GM23338 (cell line): ENCODE data around the gene ARPC4. TPM values are rescaled to one million over a fixed set of nuclear protein-coding genes. Genes with fewer than 3 reads are reported as not detected.

Source experiments
- ATAC-seq: fragments of 200-7000 bp; cut with Tn5 transposase; 3 replicates; pipeline ENCODE4 v1.9.1; 2020
- DNase-seq: peaks from one replicate; pipeline ENCODE4 v3.0.0-alpha.2; 2015; ENCODE audit warnings: low spot score
- H2AFZ ChIP-seq: fragments of 200-600 bp; sonication (generic); 2 replicates; pipeline ENCODE4 v1.8.0; 2016; ENCODE audit warnings: antibody characterized with exemption, mild to moderate bottlenecking, moderate library complexity
- H3F3A ChIP-seq: fragments of 200-600 bp; sonication (generic); replicated peaks from 2 replicates; pipeline ENCODE4 v1.8.0; 2017; ENCODE audit warnings: antibody characterized with exemption, mixed run types, low read depth
- H3K27ac ChIP-seq: fragments of 200-600 bp; sonication (generic); 2 replicates; pipeline ENCODE4 v1.6.1; 2016; ENCODE audit warnings: low read depth
- H3K27me3 ChIP-seq: fragments of 200-600 bp; sonication (generic); 2 replicates; pipeline ENCODE4 v1.8.0; 2016; ENCODE audit warnings: mild to moderate bottlenecking, mixed run types, moderate library complexity; ENCODE audit not compliant: insufficient read depth
- H3K36me3 ChIP-seq: fragments of 200-600 bp; sonication (generic); 2 replicates; pipeline ENCODE4 v1.8.0; 2016; ENCODE audit warnings: mild to moderate bottlenecking; ENCODE audit not compliant: insufficient read depth
- H3K4me1 ChIP-seq: fragments of 200-600 bp; sonication (generic); 2 replicates; pipeline ENCODE4 v1.8.0; 2016; ENCODE audit warnings: mild to moderate bottlenecking, moderate library complexity; ENCODE audit not compliant: insufficient read depth
- H3K4me2 ChIP-seq: fragments of 200-600 bp; sonication (generic); 2 replicates; pipeline ENCODE4 v1.7.1; 2017; ENCODE audit warnings: mixed run types
- H3K4me3 ChIP-seq: fragments of 200-600 bp; sonication (generic); 2 replicates; pipeline ENCODE4 v1.6.1; 2016; ENCODE audit warnings: mixed run types
- H3K79me2 ChIP-seq: fragments of 200-600 bp; sonication (generic); replicated peaks from 2 replicates; pipeline ENCODE4 v1.8.0; 2017; ENCODE audit warnings: mild to moderate bottlenecking; ENCODE audit not compliant: insufficient read depth
- H3K9me2 ChIP-seq: fragments of 200-600 bp; sonication (generic); 2 replicates; pipeline ENCODE4 v1.8.0; 2017; ENCODE audit not compliant: insufficient read depth
- H4K20me1 ChIP-seq: fragments of 200-600 bp; sonication (generic); replicated peaks from 2 replicates; pipeline ENCODE4 v1.8.0; 2017; ENCODE audit warnings: mild to moderate bottlenecking; ENCODE audit not compliant: insufficient read depth
- H3K27ac Mint-ChIP-seq: 2 replicates; pipeline ENCODE4 v1.8.0; 2020; ENCODE audit warnings: inconsistent platforms, mild to moderate bottlenecking, moderate library complexity, mixed read lengths
- H3K27me3 Mint-ChIP-seq: 3 replicates; pipeline ENCODE4 v1.8.0; 2022; ENCODE audit warnings: low read depth, mild to moderate bottlenecking, moderate library complexity, mixed read lengths, inconsistent platforms; ENCODE audit not compliant: insufficient read depth, poor library complexity
- H3K36me3 Mint-ChIP-seq: 3 replicates; pipeline ENCODE4 v1.8.0; 2021; ENCODE audit warnings: low read depth, mild to moderate bottlenecking, inconsistent platforms, moderate library complexity, mixed read lengths
- H3K4me1 Mint-ChIP-seq: 3 replicates; pipeline ENCODE4 v1.8.0; 2020; ENCODE audit warnings: mild to moderate bottlenecking, inconsistent platforms, mixed read lengths
- H3K4me3 Mint-ChIP-seq: 3 replicates; pipeline ENCODE4 v1.8.0; 2021; ENCODE audit warnings: moderate library complexity, mild to moderate bottlenecking, inconsistent platforms, mixed read lengths
- H3K9me3 Mint-ChIP-seq: 3 replicates; pipeline ENCODE4 v1.8.0; 2020; ENCODE audit warnings: moderate library complexity, mild to moderate bottlenecking, inconsistent platforms, mixed read lengths
- CREB1 ChIP-seq: fragments of 250-450 bp; sonication (Bioruptor Pico); IDR thresholded peaks from 2 replicates; pipeline ENCODE4 v1.5.0; 2020; ENCODE audit warnings: low read depth, mild to moderate bottlenecking, moderate library complexity
- CTCF ChIP-seq, 2 experiments: fragments of 200-600 bp in 1 of 2; sonication (generic) in 1 of 2; conservative IDR thresholded peaks; 2 replicates each; pipeline versions ENCODE4 v1.5.1 to v1.6.1; 2016 to 2017; ENCODE audit warnings: antibody characterized with exemption in 2 of 2, low read depth in 2 of 2, mild to moderate bottlenecking in 2 of 2, moderate library complexity in 1 of 2
- ETS1 ChIP-seq: IDR thresholded peaks from 2 replicates; pipeline ENCODE4 v1.6.1; 2016; ENCODE audit warnings: antibody characterized with exemption
- EZH2 ChIP-seq: fragments of 200-600 bp; sonication (generic); IDR thresholded peaks from one replicate; pipeline ENCODE4 v1.8.0; 2017; ENCODE audit warnings: antibody characterized with exemption, mild to moderate bottlenecking, low read depth; ENCODE audit not compliant: unreplicated experiment
- EZH2phosphoT487 ChIP-seq: fragments of 200-600 bp; sonication (generic); IDR thresholded peaks from one replicate; pipeline ENCODE4 v1.8.1; 2018; ENCODE audit warnings: antibody characterized with exemption; ENCODE audit not compliant: unreplicated experiment
- JUNB ChIP-seq: IDR thresholded peaks from one replicate; pipeline ENCODE4 v1.6.1; 2016; ENCODE audit warnings: antibody characterized with exemption; ENCODE audit not compliant: unreplicated experiment
- NANOG ChIP-seq: IDR thresholded peaks from 2 replicates; pipeline ENCODE4 v1.6.1; 2016; ENCODE audit warnings: antibody characterized with exemption, borderline replicate concordance
- POLR2AphosphoS5 ChIP-seq: IDR thresholded peaks from 2 replicates; pipeline ENCODE4 v1.6.1; 2016; ENCODE audit warnings: antibody characterized with exemption, low read depth
- REST ChIP-seq: IDR thresholded peaks from one replicate; pipeline ENCODE4 v1.6.1; 2018; ENCODE audit warnings: antibody characterized with exemption; ENCODE audit not compliant: unreplicated experiment
- STAT1 ChIP-seq: IDR thresholded peaks from one replicate; pipeline ENCODE4 v1.6.1; 2016; ENCODE audit warnings: antibody characterized with exemption; ENCODE audit not compliant: unreplicated experiment
- ZNF114 ChIP-seq: fragments of 250-450 bp; sonication (Bioruptor Pico); IDR thresholded peaks from 2 replicates; pipeline ENCODE4 v1.5.0; 2020; ENCODE audit warnings: mild to moderate bottlenecking, moderate library complexity
- ZNF331 ChIP-seq: fragments of 250-450 bp; sonication (Bioruptor Pico); IDR thresholded peaks from 2 replicates; pipeline ENCODE4 v1.5.0; 2020; ENCODE audit warnings: low read depth, mild to moderate bottlenecking, moderate library complexity
- ZNF462 ChIP-seq: fragments of 250-450 bp; sonication (Bioruptor Pico); IDR thresholded peaks from 2 replicates; pipeline ENCODE4 v1.5.0; 2020; ENCODE audit warnings: mild to moderate bottlenecking, moderate library complexity
- polyA plus RNA-seq: library from polyadenylated mRNA; unstranded; fragments of >200 nt; fragmentation: Nextera tagmentation; extraction: Ambion mirVana; gene quantifications from 2 replicates; pipeline ENCODE4 v1.2.1, GENCODE V29; 2016
- total RNA-seq: library from RNA; depleted of rRNA; stranded (reverse); fragments of >200 nt; shearing (Covaris generic); gene quantifications from 2 replicates; pipeline ENCODE4 v1.2.3, GENCODE V29; 2014

The ARPC4 gene
- total and polyA plus RNA-seq, 2 experiments from 2014 or later = 71.9 to 176 TPM

GRCh38 chr3:9812870-9813483 lies 20.1 kb downstream of the ARPC4 start:
- peaks cover 6% of the 10 kb centered on the region; the same call in 1 of the 2 replicates for H4K20me1 ChIP-seq
- H3K27ac ChIP-seq = no peak overlapping the region
- H3F3A ChIP-seq = peaks cover 18% of the 10 kb centered on the region
- no peaks in the 10 kb centered on the region for H3K79me2 ChIP-seq
- no peaks in the 10 kb centered on the region for H3K9me2 ChIP-seq
- no peak overlapping the region for H3K4me3 Mint-ChIP-seq
- peaks cover 17% of the 10 kb centered on the region for H3K27me3 ChIP-seq
- no peaks in the 10 kb centered on the region for H3K36me3 ChIP-seq
- H3K36me3 Mint-ChIP-seq = no peaks in the 10 kb centered on the region; the same call in 2 of the 3 replicates
- no peak overlapping the region for H3K4me2 ChIP-seq
- no peak overlapping the region for H3K4me3 ChIP-seq
- H3K9me3 Mint-ChIP-seq = no peaks in the 10 kb centered on the region; the same call in 2 of the 3 replicates
- H3K4me1 ChIP-seq = peaks cover 7% of the 10 kb centered on the region; the same call in 1 of the 2 replicates
- no peak for DNase-seq
- no peak overlapping the region for H3K27ac Mint-ChIP-seq
- peaks cover 16% of the 10 kb centered on the region for H3K27me3 Mint-ChIP-seq
- TF ChIP-seq EZH2phosphoT487 = no peak
- TF ChIP-seq ETS1 = no peak
- no peak for TF ChIP-seq ZNF331
- TF ChIP-seq REST = no peak
- no peak for TF ChIP-seq ZNF114 (CRISPR knock-in tag)
- no peak for TF ChIP-seq EZH2
- TF ChIP-seq CREB1 (CRISPR knock-in tag) = no peak
- no peak for TF ChIP-seq ZNF462 (CRISPR knock-in tag)
- no peak for TF ChIP-seq CTCF (conservative IDR thresholded peaks at IDR 0.05; ENCODE audit: low read depth in 2 of 2)
- no peak for TF ChIP-seq JUNB
- TF ChIP-seq NANOG = no peak
- no peak for TF ChIP-seq STAT1
- no peak for TF ChIP-seq POLR2AphosphoS5
- H3K4me1 Mint-ChIP-seq = peaks cover 22% of the 10 kb centered on the region
- ATAC-seq = no peak
- no peak overlapping the region for H2AFZ ChIP-seq
